ENCODE measurements around the gene ANKZF1.
"Not testable (repeated sequence)": the region's sequence is repeated elsewhere in the genome, so short reads cannot be mapped to it uniquely, and the experiment has no call there.

ANKZF1 gene

GRCh38 chr2:219249203-219249980, 19.8 kb downstream of the ANKZF1 start:
- ATAC-seq (replicated peaks) (peak; percentile 7), DNase-seq (peak; percentile 37 to 51 (median 45))
- no peaks in the 10 kb centered on the region for H3K9me3 Mint-ChIP-seq
- peaks cover 82% of the 10 kb centered on the region for H3K36me3 Mint-ChIP-seq (ENCODE audit: insufficient read depth)
- no peaks in the 10 kb centered on the region for H3K27me3 Mint-ChIP-seq
- H3K27ac Mint-ChIP-seq: peak overlapping the region; percentile 87 to 89
- peaks cover 72 to 80% of the 10 kb centered on the region in 2 donors for H3K4me1 Mint-ChIP-seq (ENCODE audit: low read depth in 2 of 2)
- H3K4me3 Mint-ChIP-seq: peak overlapping the region; percentile 73 to 82

- Mint-ChIP-seq H3K36me3 (ENCODE audit: insufficient read depth) (peaks cover 82% of the 10 kb centered on the region), H3K9me3 (no peaks in the 10 kb centered on the region), H3K4me1 (ENCODE audit: low read depth in 2 of 2) (peaks cover 71 to 79% of the 10 kb centered on the region in 2 donors), H3K27me3 (no peaks in the 10 kb centered on the region), H3K27ac (peak overlapping the region; percentile 87 to 96), H3K4me3 (peak overlapping the region; percentile 73 to 82)
- no peak for DNase-seq
- no peak for ATAC-seq (replicated peaks)
Observed at GRCh38 chr2:219250049-219250781, 20.6 kb downstream of the ANKZF1 start.

- H3K27ac Mint-ChIP-seq: peak overlapping the region; percentile 87 to 96
- peaks cover 66 to 69% of the 10 kb centered on the region in 2 donors for H3K4me1 Mint-ChIP-seq (ENCODE audit: low read depth in 2 of 2)
- H3K36me3 Mint-ChIP-seq (ENCODE audit: insufficient read depth): peaks cover 73% of the 10 kb centered on the region
- no peaks in the 10 kb centered on the region for H3K27me3 Mint-ChIP-seq
- H3K4me3 Mint-ChIP-seq: peak overlapping the region; percentile 73 to 82
- ATAC-seq (replicated peaks): no peak
- no peak for DNase-seq
- no peaks in the 10 kb centered on the region for H3K9me3 Mint-ChIP-seq
Observed at GRCh38 chr2:219251656-219252055, 22.1 kb downstream of the ANKZF1 start.

GRCh38 chr2:219252084-219252483, 22.5 kb downstream of the ANKZF1 start:
- peaks cover 73% of the 10 kb centered on the region for H3K36me3 Mint-ChIP-seq (ENCODE audit: insufficient read depth)
- DNase-seq: peak in 1 of 3 experiments; percentile 24
- ATAC-seq (replicated peaks): no peak
- H3K4me1 Mint-ChIP-seq (ENCODE audit: low read depth in 2 of 2): peaks cover 62 to 65% of the 10 kb centered on the region in 2 donors
- H3K4me3 Mint-ChIP-seq: peak overlapping the region; percentile 73 to 82
- H3K9me3 Mint-ChIP-seq: no peaks in the 10 kb centered on the region
- H3K27me3 Mint-ChIP-seq: no peaks in the 10 kb centered on the region
- H3K27ac Mint-ChIP-seq: peak overlapping the region; percentile 87 to 96

- DNase-seq (peak in 1 of 3 experiments; percentile 34), ATAC-seq (replicated peaks) (peak; percentile 0)
- Mint-ChIP-seq H3K36me3 (ENCODE audit: insufficient read depth) (peaks cover 69% of the 10 kb centered on the region), H3K27me3 (no peaks in the 10 kb centered on the region), H3K9me3 (no peaks in the 10 kb centered on the region), H3K4me1 (ENCODE audit: low read depth in 2 of 2) (peaks cover 57 to 61% of the 10 kb centered on the region in 2 donors), H3K27ac (peak overlapping the region; percentile 87 to 96), H3K4me3 (peak overlapping the region; percentile 73 to 82)
Observed at GRCh38 chr2:219252570-219252899, 22.9 kb downstream of the ANKZF1 start.

GRCh38 chr2:219252900-219253752, 23.5 kb downstream of the ANKZF1 start, which contains the start of gene TUBA4B:
Gene TUBA4B, plus strand, starts transcription at chr2:219253243. Its CDS starts 165 bp downstream, at chr2:219253408.
- H3K27ac Mint-ChIP-seq: peak within 1 kb of the TSS; percentile 87 to 96
- DNase-seq (peak in 2 of 3 experiments; percentile 32 to 38), ATAC-seq (replicated peaks) (peak; percentile 22)
- H3K36me3 Mint-ChIP-seq (ENCODE audit: insufficient read depth): peaks cover 64% of the 10 kb centered on the region
- no peaks in the 10 kb centered on the region for H3K9me3 Mint-ChIP-seq
- peak within 1 kb of the TSS; percentile 73 to 82 for H3K4me3 Mint-ChIP-seq
- no peaks in the 10 kb centered on the region for H3K27me3 Mint-ChIP-seq
- H3K4me1 Mint-ChIP-seq (ENCODE audit: low read depth in 2 of 2): peaks cover 52 to 55% of the 10 kb centered on the region in 2 donors

GRCh38 chr2:219253753-219254589, 24.4 kb downstream of the ANKZF1 start, which contains the start of gene TUBA4A:
Gene TUBA4A, minus strand, starts transcription at chr2:219253918. Its CDS starts 60 bp downstream, at chr2:219253858.
- peak within 1 kb of the TSS; percentile 73 to 82 for H3K4me3 Mint-ChIP-seq
- peaks cover 59% of the 10 kb centered on the region for H3K36me3 Mint-ChIP-seq (ENCODE audit: insufficient read depth)
- H3K27ac Mint-ChIP-seq: peak within 1 kb of the TSS; percentile 87 to 96
- ATAC-seq (replicated peaks) (peak; percentile 71), DNase-seq (peak; percentile 87 to 89 (median 89))
- H3K9me3 Mint-ChIP-seq: no peaks in the 10 kb centered on the region
- peaks cover 44 to 46% of the 10 kb centered on the region in 2 donors for H3K4me1 Mint-ChIP-seq (ENCODE audit: low read depth in 2 of 2)
- no peaks in the 10 kb centered on the region for H3K27me3 Mint-ChIP-seq

GRCh38 chr2:219254590-219255201, 25.1 kb downstream of the ANKZF1 start:
- peaks cover 52% of the 10 kb centered on the region for H3K36me3 Mint-ChIP-seq (ENCODE audit: insufficient read depth)
- peak overlapping the region; percentile 73 to 82 for H3K4me3 Mint-ChIP-seq
- ATAC-seq (replicated peaks) (peak; percentile 40), DNase-seq (peak in 2 of 3 experiments; percentile 38 to 60)
- no peaks in the 10 kb centered on the region for H3K9me3 Mint-ChIP-seq
- peaks cover 3 to 5% of the 10 kb centered on the region in 2 donors for H3K27me3 Mint-ChIP-seq
- peaks cover 37 to 39% of the 10 kb centered on the region in 2 donors for H3K4me1 Mint-ChIP-seq (ENCODE audit: low read depth in 2 of 2)
- H3K27ac Mint-ChIP-seq: peak overlapping the region; percentile 87 to 96

- H3K27ac Mint-ChIP-seq; ATAC-seq (replicated peaks); H3K4me3 Mint-ChIP-seq; H3K4me1 Mint-ChIP-seq (ENCODE audit: low read depth in 2 of 2); DNase-seq; H3K9me3 Mint-ChIP-seq: not testable (repeated sequence)
- peaks cover 13 to 30% of the 10 kb centered on the region in 2 donors for H3K27me3 Mint-ChIP-seq
- H3K36me3 Mint-ChIP-seq (ENCODE audit: insufficient read depth): peaks cover 11% of the 10 kb centered on the region
Observed at GRCh38 chr2:219258942-219259341, 29.3 kb downstream of the ANKZF1 start.

GRCh38 chr2:219261024-219261855, 31.6 kb downstream of the ANKZF1 start:
- DNase-seq (no peak), ATAC-seq (replicated peaks) (no peak)
- peak overlapping the region in 1 of 2 donors; percentile 85 for H3K27ac Mint-ChIP-seq
- no peak overlapping the region for H3K4me3 Mint-ChIP-seq
- no peaks in the 10 kb centered on the region for H3K9me3 Mint-ChIP-seq
- H3K27me3 Mint-ChIP-seq: peaks cover 13 to 30% of the 10 kb centered on the region in 2 donors
- H3K4me1 Mint-ChIP-seq (ENCODE audit: low read depth in 2 of 2): no peaks in the 10 kb centered on the region
- no peaks in the 10 kb centered on the region for H3K36me3 Mint-ChIP-seq (ENCODE audit: insufficient read depth)

GRCh38 chr2:219266232-219266631, 36.6 kb downstream of the ANKZF1 start:
- Mint-ChIP-seq H3K4me1 (ENCODE audit: low read depth in 2 of 2) (no peaks in the 10 kb centered on the region), H3K27ac (peak overlapping the region in 1 of 2 donors; percentile 44), H3K4me3 (no peak overlapping the region), H3K27me3 (peaks cover 0 to 10% of the 10 kb centered on the region in 2 donors), H3K36me3 (ENCODE audit: insufficient read depth) (no peaks in the 10 kb centered on the region), H3K9me3 (no peaks in the 10 kb centered on the region)
- DNase-seq: no peak
- ATAC-seq (replicated peaks): no peak
